GM18868 (cell line): Measurements from ENCODE around the gene JAK3.
"Not testable (repeated sequence)": the region's sequence is repeated elsewhere in the genome, so short reads cannot be mapped to it uniquely, and the experiment has no call there.

Experiments
- ATAC-seq: cut with Tn5 transposase; IDR thresholded peaks from one replicate; pipeline ENCODE4 v1.9.1; 2021; ENCODE audit warnings: mild to moderate bottlenecking, moderate library complexity; ENCODE audit not compliant: unreplicated experiment

The JAK3 gene

DNA sequence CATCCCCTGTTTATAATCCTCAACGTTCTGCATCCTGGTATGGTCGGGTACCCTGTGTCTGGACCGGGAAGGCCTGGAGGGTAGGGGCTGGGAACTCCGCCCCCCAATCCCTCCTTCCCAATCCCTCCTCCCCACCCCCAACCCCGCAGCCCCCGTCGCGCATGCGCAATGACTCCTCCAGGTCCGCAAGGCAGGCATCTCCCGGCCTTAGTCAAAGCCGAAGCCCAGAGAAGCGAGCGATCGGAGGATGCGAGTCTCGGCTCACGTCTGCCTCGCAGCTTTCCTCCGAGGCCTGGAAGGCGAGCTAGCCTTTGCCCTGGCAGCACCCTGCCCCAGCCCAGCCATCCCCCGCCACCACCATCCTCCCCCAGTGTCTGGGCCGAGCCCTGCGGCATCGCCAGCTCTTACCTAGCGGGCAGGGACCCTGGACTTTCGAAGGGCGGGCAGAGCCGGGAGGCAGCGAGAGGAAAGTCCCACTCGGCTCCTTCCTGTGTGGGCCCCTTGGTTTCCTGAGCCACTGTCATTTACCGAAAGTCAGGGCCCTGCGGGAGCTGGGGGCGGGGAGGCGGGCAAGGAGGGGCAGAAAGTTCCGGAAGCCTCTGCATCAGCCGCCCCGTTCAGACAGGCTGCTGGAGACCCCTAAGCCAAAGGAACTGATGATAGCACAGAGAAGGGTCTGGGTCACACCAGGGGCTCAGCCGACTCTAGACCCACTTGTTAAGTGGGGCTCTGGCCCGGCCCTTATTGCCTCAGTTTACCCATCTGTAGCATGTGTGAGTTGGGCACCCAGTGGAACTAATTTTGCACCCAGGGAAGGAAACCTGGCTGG is at the start of gene JAK3:
TSS of gene JAK3 (minus strand) at position 445 of the 829 bp plus-strand sequence. CDS start 3,565 bp downstream, outside the sequence.
- peak; percentile 52 for ATAC-seq

DNA sequence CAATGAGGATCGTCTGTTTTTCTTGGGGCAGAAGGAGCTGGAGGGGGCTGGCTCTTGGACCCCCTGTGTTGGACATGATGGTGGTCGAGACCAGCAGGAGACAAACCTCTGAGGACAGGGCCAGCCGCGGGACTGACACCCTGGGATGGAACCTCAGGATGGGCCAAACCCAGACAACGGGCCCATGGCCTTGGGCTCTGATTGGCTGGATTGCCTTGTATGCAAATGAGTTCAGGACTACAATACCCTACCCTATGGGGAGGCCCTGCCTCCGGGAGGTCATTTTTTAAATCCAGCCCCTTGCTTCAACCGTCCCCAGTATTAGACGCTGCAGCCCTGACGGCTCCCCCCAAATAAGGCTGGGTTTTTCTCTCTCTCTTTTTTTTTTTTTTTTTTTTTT is 46.0 kb upstream of the JAK3 start:
- ATAC-seq = no peak

DNA sequence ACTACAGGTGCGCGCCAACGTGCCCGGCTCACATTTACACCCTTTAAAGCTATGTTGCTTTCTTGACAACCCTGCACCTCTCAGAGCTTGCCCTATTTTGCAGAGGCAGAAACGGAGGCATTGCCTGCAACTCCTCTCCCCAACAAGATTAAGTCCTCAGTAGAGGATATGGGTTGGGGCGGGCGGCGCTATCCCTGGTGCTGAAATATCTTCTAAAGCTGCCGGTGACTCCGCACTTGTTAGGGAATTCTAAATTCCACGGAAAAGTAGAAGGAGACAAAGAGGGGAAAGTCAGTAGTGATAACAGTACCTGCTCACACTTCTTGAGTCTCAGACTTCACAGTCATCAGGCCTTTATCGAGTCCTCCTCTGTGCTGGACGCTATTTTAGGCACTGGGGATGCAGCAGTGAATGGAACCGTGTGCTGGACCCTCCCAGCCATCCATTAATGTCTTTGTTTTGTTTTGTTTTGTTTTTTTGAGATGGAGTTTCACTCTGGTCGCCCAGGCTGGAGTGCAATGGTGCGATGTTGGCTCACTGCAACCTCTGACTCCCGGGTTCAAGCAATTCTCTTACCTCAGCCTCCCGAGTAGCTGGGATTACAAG is 41.9 kb upstream of the JAK3 start:
- ATAC-seq = no peak

DNA sequence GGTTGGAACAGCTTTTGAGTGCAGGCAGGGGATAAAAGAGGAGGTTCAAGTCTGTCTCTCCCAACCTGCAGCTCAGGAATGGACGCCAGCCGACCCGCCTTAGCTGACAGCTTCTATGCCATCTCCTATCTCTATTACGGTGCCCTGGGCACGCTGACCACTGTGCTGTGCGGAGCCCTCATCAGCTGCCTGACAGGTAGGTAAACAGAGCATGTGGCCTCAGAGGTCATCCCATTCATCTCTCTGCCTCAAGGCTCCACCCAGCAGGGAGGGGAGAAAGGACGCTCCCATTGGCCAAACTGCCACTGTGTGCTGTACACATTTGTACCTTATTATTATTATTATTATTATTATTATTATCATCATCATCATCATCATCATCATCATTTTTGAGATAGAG is 40.5 kb upstream of the JAK3 start:
- no peak for ATAC-seq

DNA sequence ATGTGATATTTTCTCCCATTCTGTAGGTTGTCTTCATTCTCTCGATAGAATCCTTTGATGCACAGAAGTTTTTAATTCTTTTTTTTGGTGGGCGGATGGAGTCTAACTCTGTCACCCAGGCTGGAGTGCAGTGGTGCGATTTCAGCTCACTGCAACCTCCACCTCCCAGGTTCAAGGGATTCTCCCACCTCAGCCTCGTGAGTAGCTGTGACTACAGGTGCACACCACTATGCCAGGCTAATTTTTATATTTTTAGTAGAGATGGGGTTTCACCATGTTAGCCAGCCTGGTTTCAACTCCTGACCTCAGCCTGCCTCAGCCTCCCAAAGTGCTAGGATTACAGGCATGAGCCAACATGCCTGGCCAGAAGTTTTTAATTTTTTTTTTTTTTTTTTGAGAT is 39.4 kb upstream of the JAK3 start:
- ATAC-seq = not testable (repeated sequence)

DNA sequence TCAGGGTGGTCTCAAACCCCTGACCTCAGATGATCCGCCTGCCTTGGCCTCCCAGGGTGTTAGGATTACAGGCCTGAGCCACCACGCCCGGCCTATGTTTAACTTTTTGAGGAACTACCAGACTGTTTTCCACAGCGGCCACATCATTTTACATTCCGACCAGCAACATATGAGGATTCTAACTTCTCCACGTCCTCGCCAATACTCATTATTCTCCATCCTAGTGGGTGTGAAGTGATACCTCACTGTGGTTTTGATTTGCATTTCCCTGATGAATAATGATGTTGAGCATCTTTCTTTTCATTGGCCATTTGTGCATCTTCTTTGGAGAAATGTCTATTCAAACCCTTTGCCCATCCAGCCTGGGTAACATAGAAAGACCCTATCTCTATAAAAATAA is 38.7 kb upstream of the JAK3 start:
- no peak for ATAC-seq

DNA sequence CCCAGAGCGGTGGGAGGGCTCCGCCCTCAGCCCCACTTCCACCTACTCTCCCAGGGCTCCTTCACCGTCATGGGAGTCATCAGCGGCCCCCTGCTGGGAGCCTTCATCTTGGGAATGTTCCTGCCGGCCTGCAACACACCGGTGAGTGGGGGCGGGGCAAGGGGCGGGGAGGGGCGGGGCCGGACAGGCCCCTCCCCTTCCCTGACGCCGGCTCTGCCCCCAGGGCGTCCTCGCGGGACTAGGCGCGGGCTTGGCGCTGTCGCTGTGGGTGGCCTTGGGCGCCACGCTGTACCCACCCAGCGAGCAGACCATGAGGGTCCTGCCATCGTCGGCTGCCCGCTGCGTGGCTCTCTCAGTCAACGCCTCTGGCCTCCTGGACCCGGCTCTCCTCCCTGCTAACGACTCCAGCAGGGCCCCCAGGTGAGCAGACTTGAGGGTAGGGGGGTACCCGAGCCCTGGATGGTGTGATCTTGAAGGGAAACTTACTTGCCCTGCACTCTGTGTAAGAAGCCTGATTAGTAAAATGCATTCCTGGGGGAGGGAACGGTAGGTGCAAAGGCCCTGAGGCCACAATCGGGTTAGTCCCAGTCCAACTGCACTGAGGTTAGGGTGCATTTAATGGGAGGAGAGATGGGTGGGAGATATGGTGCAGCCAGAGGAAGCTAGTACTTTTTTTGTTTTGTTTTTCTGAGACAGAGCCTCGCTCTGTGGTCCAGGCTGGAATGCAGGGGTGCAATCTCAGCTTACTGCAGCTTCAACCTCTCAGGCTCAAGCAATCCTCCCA is 36.0 kb upstream of the JAK3 start:
- no peak for ATAC-seq

DNA sequence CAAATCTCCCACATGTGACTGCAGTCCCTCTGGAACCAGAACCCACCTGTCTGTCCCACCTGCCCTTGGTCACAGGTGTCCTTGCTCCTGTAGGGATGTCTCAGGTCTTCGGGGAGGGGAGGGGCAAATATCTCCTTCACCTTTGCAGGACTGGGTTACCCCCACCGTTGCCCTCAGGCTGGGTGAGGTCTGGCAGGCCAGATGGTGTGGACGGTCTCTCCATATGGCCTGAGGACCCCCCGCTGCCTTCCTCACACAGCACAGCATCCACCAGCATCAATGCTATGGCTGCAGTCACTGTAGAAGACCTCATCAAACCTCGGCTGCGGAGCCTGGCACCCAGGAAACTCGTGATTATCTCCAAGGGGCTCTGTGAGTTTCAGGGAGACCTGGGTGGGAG is 33.9 kb upstream of the JAK3 start:
- ATAC-seq = no peak

DNA sequence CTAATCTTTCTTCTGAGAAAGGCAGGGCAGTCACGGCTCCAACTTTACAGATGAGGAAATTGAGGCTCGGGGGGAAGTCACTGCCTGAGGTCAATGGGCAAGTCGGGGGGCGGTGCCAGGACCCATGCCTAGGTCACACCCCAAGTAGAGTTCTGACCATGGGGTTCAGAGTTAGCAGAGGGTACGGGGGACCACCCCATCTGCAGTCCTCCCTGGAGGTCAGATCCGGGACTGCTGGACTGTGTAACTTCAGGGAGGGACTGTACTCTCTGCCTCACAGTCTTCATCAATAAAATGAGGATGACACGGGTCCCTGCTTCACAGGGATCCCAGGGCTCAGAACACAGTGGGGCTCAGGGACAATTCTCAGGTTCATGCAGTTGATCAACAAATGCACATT is 31.7 kb upstream of the JAK3 start:
- ATAC-seq = no peak

DNA sequence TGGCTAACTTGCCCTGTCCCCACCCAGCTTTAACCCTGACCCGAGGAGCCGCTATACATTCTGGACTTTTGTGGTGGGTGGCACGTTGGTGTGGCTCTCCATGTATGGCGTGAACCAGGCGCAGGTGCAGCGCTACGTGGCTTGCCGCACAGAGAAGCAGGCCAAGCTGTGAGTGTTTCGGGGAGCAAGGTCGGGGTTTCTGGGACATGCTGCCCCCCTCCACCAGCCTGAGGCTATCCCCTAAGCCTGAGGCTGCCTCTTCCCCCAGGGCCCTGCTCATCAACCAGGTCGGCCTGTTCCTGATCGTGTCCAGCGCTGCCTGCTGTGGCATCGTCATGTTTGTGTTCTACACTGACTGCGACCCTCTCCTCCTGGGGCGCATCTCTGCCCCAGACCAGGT is 29.9 kb upstream of the JAK3 start:
- no peak for ATAC-seq

DNA sequence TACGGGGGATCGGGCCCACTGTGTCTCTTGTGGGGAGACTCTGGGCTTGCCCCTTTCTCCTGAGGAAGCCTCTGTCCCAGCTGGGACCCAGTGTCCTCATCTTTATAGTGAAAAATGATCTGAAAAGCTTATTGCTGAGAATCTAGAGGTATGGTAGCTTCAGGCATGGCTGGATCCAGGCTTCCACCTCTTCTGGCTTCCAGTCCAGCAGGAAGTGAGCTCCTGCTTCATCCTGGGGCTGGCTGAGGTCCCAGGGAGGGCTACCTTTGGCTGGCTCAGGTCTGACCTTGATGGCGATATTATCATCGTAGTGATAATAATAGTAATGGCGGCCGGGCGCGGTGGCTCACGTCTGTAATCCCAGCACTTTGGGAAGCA is 27.0 kb upstream of the JAK3 start:
- no peak for ATAC-seq

DNA sequence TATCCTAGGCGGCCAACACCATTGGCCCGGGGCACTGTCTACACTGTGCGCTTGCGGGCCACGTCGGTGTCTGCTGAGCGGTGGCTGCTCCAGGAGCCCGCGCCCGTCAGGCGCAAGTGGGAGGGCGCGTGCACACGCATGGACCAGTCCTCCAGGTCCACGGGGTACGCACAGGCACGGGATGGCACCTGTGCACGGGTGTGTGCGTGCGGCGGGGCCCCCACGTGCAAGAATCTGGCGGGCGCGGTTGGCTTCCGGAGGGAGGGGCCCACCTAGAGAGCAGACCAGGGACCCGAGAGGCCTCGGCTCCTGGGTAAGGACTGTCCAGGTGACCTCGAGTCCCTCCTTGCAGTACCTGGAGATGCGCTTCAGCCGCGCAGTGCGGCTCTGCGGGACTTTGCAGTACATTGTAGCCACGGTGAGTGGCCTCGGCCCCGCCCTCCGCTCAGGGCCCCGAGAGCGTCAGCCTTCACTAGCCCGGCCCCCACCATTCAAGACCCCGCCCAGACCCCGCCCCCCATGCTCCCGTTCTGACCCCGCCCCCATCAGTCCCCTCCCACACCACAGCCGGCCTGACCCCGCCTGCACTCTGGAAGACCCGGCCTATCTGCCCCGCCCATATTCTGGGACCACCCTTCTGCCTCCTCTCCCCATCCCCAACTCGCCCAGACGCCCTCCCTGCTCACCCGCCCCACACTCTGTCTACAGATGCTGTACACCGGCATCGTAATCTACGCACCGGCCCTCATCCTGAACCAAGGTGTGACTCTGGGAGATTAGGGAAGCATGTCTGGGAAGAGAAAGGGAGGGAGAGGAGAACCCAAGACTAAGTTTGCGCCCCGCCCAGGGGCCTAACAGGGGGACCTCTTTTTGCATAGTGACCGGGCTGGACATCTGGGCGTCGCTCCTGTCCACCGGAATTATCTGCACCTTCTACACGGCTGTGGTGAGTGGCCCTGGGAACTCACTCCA is 26.3 kb upstream of the JAK3 start:
- no peak for ATAC-seq

DNA sequence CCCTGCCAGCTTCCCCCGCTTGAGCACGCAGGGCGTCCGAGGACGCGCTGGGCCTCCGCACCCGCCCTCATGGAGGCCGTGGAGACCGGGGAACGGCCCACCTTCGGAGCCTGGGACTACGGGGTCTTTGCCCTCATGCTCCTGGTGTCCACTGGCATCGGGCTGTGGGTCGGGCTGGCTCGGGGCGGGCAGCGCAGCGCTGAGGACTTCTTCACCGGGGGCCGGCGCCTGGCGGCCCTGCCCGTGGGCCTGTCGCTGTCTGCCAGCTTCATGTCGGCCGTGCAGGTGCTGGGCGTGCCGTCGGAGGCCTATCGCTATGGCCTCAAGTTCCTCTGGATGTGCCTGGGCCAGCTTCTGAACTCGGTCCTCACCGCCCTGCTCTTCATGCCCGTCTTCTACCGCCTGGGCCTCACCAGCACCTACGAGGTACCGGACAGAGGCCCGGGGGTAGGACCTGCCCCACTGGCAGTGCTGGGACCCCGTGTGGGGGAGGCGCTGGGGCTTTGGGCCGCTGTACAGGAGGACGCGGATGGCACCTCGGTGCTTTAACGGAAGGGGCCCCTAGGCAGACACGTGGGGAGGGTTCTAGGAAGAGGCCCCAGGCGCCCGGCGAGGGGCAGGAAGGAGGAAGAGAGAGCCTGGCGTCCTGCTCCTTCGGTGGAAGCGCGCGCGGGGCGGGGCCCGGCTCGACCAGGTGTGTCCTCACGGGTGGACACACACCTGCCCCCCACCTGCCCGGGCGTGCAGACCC is 24.6 kb upstream of the JAK3 start:
- no peak for ATAC-seq

DNA sequence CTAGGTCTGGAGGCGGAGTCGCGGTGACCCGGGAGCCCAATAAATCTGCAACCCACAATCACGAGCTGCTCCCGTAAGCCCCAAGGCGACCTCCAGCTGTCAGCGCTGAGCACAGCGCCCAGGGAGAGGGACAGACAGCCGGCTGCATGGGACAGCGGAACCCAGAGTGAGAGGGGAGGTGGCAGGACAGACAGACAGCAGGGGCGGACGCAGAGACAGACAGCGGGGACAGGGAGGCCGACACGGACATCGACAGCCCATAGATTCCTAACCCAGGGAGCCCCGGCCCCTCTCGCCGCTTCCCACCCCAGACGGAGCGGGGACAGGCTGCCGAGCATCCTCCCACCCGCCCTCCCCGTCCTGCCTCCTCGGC is 24.1 kb upstream of the JAK3 start, which contains the start of gene SLC5A5:
TSS of gene SLC5A5 (plus strand) at position 68 of the 373 bp plus-strand sequence. CDS start 375 bp downstream, outside the sequence.
- no peak for ATAC-seq

DNA sequence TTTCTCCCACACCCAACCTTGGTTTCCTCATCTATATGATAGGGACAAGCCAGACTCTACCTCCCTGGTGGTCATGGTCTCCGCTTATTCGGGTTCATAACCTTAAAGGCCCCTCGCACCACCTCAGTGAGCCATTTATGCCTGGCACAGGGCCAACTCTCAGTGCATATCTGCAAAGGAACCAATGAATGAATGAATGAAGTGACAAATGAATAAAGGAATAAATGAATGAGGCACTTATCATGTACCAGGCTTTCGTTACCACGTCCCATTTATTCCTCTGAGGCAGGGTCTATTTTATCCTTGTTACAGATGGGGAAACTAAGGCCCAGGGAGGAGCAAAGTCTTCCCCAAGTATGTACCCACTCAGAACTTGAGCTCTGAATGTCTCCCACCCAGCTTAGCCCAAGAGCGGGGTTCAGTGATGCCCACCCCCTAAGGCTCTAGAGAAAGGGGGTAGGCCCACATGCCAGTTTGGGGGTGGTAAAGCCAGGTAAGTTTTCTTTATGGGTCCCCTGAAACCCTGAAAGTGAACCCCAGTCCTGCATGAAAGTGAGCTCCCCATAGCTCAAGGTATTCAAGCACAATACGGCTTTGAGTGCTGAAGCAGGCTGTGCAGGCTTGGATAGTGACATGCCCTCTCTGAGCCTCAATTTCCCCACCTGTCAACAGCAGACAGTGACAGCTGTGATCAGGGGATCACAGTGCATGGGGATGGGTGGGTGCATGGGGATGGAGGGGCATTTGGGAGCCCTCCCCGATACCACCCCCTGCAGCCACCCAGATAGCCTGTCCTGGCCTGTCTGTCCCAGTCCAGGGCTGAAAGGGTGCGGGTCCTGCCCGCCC is 23.5 kb upstream of the JAK3 start:
- ATAC-seq = no peak

DNA sequence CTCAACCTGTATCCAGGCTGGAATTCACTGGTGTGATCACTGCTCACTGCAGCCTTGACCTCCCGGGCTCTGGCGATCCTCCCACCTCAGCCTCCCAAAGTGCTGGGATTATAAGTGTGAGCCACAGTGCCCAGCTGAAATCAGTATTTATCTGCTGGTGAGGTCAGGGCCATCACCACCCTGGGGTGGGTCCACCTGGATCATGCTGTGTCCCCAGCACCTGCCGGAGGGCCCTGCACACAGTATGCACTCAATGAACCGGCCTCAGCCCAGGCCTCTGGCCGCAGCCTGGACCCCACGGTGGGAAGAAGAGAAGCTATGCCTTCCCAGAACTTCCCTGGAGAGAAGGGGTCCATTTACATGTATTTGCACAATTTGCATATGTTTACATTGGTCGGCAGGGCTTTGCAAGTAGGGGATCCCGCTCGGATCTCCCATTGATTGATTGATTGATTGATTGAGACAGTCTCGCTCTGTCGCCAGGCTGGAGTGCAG is 21.4 kb upstream of the JAK3 start:
- ATAC-seq = no peak

DNA sequence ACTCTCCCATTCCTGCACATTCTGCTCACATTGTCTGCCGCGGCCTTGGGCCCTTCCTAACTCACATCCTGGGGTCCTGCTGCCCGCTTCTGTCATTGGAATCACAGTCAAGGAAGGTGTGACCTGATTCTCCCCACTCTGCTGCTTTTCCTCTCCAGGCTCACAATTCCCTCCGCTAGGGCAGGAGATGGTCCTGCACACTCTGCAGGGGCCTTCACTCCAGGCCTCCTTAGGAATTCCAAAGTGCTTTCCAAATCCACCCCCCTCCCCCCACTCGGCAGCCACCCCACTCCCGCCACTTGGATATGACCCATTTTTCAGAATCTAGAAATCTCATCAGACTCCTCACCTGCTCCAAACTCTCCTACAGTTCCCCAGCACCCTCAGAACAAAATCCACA is 20.9 kb upstream of the JAK3 start:
- no peak for ATAC-seq

DNA sequence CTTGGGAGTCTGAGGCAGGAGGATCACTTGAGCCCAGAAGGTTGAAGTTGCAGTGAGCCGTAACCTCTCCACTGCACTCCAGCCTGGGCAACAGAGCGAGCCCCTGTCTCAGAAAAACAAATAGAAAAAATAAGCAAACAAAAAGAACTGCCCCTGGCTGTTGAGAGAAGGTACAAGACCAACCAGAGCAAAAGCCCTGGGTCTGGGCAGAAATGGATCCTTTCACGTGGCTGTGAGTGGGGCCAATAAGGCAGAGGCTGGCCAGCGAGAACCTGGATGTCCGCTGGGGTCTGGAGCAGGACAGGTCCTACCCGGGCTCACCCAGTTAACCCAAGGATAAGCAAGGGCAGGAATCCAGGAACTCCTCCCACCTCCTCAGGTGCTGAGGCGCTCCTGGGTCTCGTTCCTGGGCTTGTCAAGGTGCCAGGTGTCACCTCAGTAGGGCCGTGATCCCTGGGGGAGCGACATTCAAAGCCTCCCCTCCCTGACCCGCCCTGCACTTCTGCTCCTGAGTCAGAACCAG is 19.2 kb upstream of the JAK3 start:
- ATAC-seq = no peak
